HCT116 (cell line): ENCODE measurements around the gene ACYP1. TPM values are rescaled to one million over a fixed set of nuclear protein-coding genes. Genes with fewer than 3 reads are reported as not detected.
A peak's percentile ranks its signal among the peaks of the same experiment; 100 is the strongest.

Experiments
- ATAC-seq: fragments of 200-7000 bp; cut with Tn5 transposase; 2 replicates; pipeline ENCODE4 v1.9.1; 2020; ENCODE audit warnings: mild to moderate bottlenecking, moderate library complexity
- BruUV-seq: library from RNA; stranded (reverse); fragments of 400-500 nt; replicated peaks from 2 replicates; lab custom pipeline; 2021; lab: Mats Ljungman, UMichigan
- CTCF ChIA-PET: fragments of 300-600 bp; sonication (Branson Sonifier 250); formaldehyde crosslinking; loops from one replicate; lab custom pipeline; 2021; ENCODE audit warnings: antibody characterized with exemption; lab: Charles Lee
- POLR2A ChIA-PET: fragments of 300-600, 350-600 bp; sonication (Branson Sonifier 250); formaldehyde crosslinking; loops from one replicate; lab custom pipeline; 2021; ENCODE audit warnings: antibody characterized with exemption; lab: Charles Lee
- RAD21 ChIA-PET, 2 experiments: fragments of 300-600 bp; sonication (Branson Sonifier 250); formaldehyde crosslinking; loops; one replicate each; lab custom pipeline; 2023; ENCODE audit warnings: low total read pairs in 2 of 2; ENCODE audit not compliant: uncharacterized antibody in 2 of 2, unreplicated experiment in 2 of 2, low non-redundant PET in 1 of 2; lab: Charles Lee
- DNase-seq: peaks from one replicate; pipeline ENCODE4 v3.0.0-alpha.2; 2010; ENCODE audit warnings: low read depth, low spot score
- H2AFZ ChIP-seq: fragments of 200-600 bp; shearing (Covaris generic), sonication (generic); 2 replicates; pipeline ENCODE4 v1.6.1; 2017; ENCODE audit warnings: low read depth, mixed run types, mixed read lengths, antibody characterized with exemption, low read length; ENCODE audit not compliant: poor library complexity, severe bottlenecking
- H3K27ac ChIP-seq: 2 replicates; pipeline ENCODE4 v1.5.1; 2012; ENCODE audit warnings: low read depth, low read length
- H3K27me3 ChIP-seq: fragments of 200-600 bp; sonication (generic); 2 replicates; pipeline ENCODE4 v1.6.1; 2016; ENCODE audit warnings: mixed run types, low read length, mixed read lengths; ENCODE audit not compliant: insufficient read depth
- H3K36me3 ChIP-seq, 2 experiments: fragments of 200-500 bp in 1 of 2; fragments of 200-600 bp in 1 of 2; sonication (Bioruptor generic) in 1 of 2; sonication (generic) in 1 of 2; 2 replicates each; pipeline versions ENCODE4 v1.5.1 to v1.6.1; 2014 to 2016; ENCODE audit warnings: low read length in 2 of 2, inconsistent platforms in 1 of 2, mixed read lengths in 1 of 2, mixed run types in 1 of 2; ENCODE audit not compliant: insufficient read depth in 2 of 2, control insufficient read depth in 1 of 2
- H3K4me1 ChIP-seq, 2 experiments: fragments of 200-600 bp in 1 of 2; sonication (generic) in 1 of 2; 2 replicates each; pipeline versions ENCODE4 v1.5.1 to v1.6.1; 2012 to 2017; ENCODE audit warnings: low read length in 2 of 2, inconsistent platforms in 1 of 2, mild to moderate bottlenecking in 1 of 2, mixed read lengths in 1 of 2, mixed run types in 1 of 2, moderate library complexity in 1 of 2; ENCODE audit not compliant: insufficient read depth in 2 of 2, control insufficient read depth in 1 of 2
- H3K4me2 ChIP-seq: fragments of 200-600 bp; sonication (generic); 2 replicates; pipeline ENCODE4 v1.6.1; 2017; ENCODE audit warnings: mixed run types, low read length, mixed read lengths
- H3K4me3 ChIP-seq, 2 experiments: fragments of 200-600 bp in 1 of 2; sonication (generic) in 1 of 2; replicated peaks in 1 of 2; 2 replicates each; pipeline ENCODE4 v1.5.1; 2011 to 2016; ENCODE audit warnings: low read length in 2 of 2, control low read depth in 1 of 2, low read depth in 1 of 2, mild to moderate bottlenecking in 1 of 2, mixed read lengths in 1 of 2, mixed run types in 1 of 2
- H3K79me2 ChIP-seq: fragments of 200-600 bp; sonication (generic); 2 replicates; pipeline ENCODE4 v1.6.1; 2017; ENCODE audit warnings: mild to moderate bottlenecking, mixed run types, low read length, moderate library complexity, mixed read lengths; ENCODE audit not compliant: insufficient read depth
- H3K9ac ChIP-seq: fragments of 200-600 bp; sonication (generic); 2 replicates; pipeline ENCODE4 v1.6.1; 2016; ENCODE audit warnings: low read length, mixed read lengths
- H3K9me2 ChIP-seq: fragments of 200-600 bp; sonication (generic), shearing (Covaris generic); 2 replicates; pipeline ENCODE4 v1.6.1; 2017; ENCODE audit warnings: mixed run types, mild to moderate bottlenecking, moderate library complexity; ENCODE audit not compliant: insufficient read depth
- H3K9me3 ChIP-seq, 2 experiments: fragments of 200-500 bp in 1 of 2; fragments of 200-600 bp in 1 of 2; sonication (Bioruptor generic) in 1 of 2; sonication (generic) in 1 of 2; 2 replicates each; pipeline ENCODE4 v1.6.1; 2014 to 2017; ENCODE audit warnings: low read length in 2 of 2, mixed read lengths in 2 of 2, inconsistent platforms in 1 of 2, low read depth in 1 of 2, mild to moderate bottlenecking in 1 of 2, mixed run types in 1 of 2, moderate library complexity in 1 of 2; ENCODE audit not compliant: control insufficient read depth in 1 of 2, insufficient read depth in 1 of 2
- H4K20me1 ChIP-seq: fragments of 200-600 bp; sonication (generic), shearing (Covaris generic); 2 replicates; pipeline ENCODE4 v1.6.1; 2017; ENCODE audit warnings: mixed run types, mild to moderate bottlenecking, moderate library complexity; ENCODE audit not compliant: insufficient read depth
- CEBPB ChIP-seq: IDR thresholded peaks from 2 replicates; pipeline ENCODE4 v1.6.1; 2012; ENCODE audit warnings: low read depth
- EGR1 ChIP-seq: IDR thresholded peaks from 2 replicates; pipeline ENCODE4 v1.6.1; 2012; ENCODE audit warnings: low read depth
- ELF1 ChIP-seq: IDR thresholded peaks from 2 replicates; pipeline ENCODE4 v1.6.1; 2012; ENCODE audit warnings: low read depth, borderline replicate concordance
- EZH2 ChIP-seq: fragments of 200-600 bp; sonication (generic); IDR thresholded peaks from 2 replicates; pipeline ENCODE4 v1.6.1; 2017; ENCODE audit warnings: antibody characterized with exemption, mixed run types
- POLR2A ChIP-seq: IDR thresholded peaks from 2 replicates; pipeline ENCODE4 v1.7.0; 2011; ENCODE audit warnings: borderline replicate concordance; ENCODE audit not compliant: insufficient read depth, insufficient read length; ENCODE audit errors: extremely low read depth
- REST ChIP-seq: IDR thresholded peaks from 2 replicates; pipeline ENCODE4 v1.6.1; 2012; ENCODE audit warnings: low read depth
- SRF ChIP-seq: IDR thresholded peaks from 2 replicates; pipeline ENCODE4 v1.6.1; 2012; ENCODE audit warnings: low read depth
- TCF7L2 ChIP-seq: IDR thresholded peaks from 2 replicates; pipeline ENCODE4 v1.7.0; 2011; ENCODE audit warnings: borderline replicate concordance, inconsistent platforms; ENCODE audit not compliant: insufficient read depth, insufficient read length; ENCODE audit errors: extremely low read depth
- YY1 ChIP-seq: IDR thresholded peaks from 2 replicates; pipeline ENCODE4 v1.6.1; 2011; ENCODE audit warnings: low read length, low read depth, moderate library complexity, mild to moderate bottlenecking; ENCODE audit not compliant: insufficient replicate concordance; ENCODE audit errors: extremely low read depth
- intact Hi-C: fragments of 100-400 bp; cut with micrococcal nuclease; formaldehyde crosslinking; loops from 2 replicates; pipeline ENCODE4 v1.10.0; 2022
- total RNA-seq: library from RNA; stranded (reverse); gene quantifications from one replicate; pipeline ENCODE4 v1.2.1, GENCODE V29; 2021; ENCODE audit not compliant: unreplicated experiment
- TF ChIP-seq, protein P1 (sequence below), 3 experiments: fragments of 200-600 bp in 1 of 3; sonication (generic) in 1 of 3; IDR thresholded peaks in 2 of 3; conservative IDR thresholded peaks in 1 of 3; 2 replicates each; pipeline ENCODE4 v1.5.1; 2012 to 2017; ENCODE audit warnings: low read depth in 2 of 3, low read length in 2 of 3, antibody characterized with exemption in 1 of 3, borderline replicate concordance in 1 of 3, control low read depth in 1 of 3, mild to moderate bottlenecking in 1 of 3, mixed read lengths in 1 of 3, mixed run types in 1 of 3, moderate library complexity in 1 of 3; ENCODE audit not compliant: insufficient read depth in 1 of 3

The ACYP1 gene
- total RNA-seq, 1 experiment from 2014 or later = 30.7 TPM

DNA sequence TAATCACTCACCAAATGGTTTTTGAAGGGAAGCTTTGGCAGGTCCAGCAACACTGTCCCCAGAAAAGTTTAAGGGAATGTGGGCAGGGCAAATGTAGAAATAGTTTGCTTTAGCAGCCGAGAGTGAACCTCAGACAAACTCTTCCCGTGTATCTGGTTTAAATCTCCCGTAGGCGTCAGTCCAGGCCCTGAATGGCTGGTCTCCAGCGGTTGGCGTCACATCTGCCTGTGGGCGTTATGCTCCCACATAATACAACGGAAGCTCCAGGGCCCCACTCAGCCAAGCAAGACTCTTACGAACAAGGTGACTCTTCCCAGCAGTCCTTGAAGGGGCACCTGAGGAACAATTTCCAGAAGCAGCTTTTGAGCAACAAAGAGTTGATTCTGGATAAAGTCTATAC, 6.6 kb upstream of the ACYP1 start:
- Histone ChIP-seq H3K9ac (no peak overlapping the region), H3K4me2 (no peak overlapping the region), H4K20me1 (no peaks in the 10 kb centered on the region), H3K9me2 (no peaks in the 10 kb centered on the region), H3K79me2 (no peaks in the 10 kb centered on the region), H3K4me1 (peaks cover 11 to 24% of the 10 kb centered on the region in 2 experiments), H3K27ac (no peak overlapping the region), H3K36me3 (no peaks in the 10 kb centered on the region), H3K4me3 (no peak overlapping the region), H3K27me3 (no peaks in the 10 kb centered on the region), H2AFZ (no peak overlapping the region), H3K9me3 (no peaks in the 10 kb centered on the region)
- no TSS peak for BruUV-seq
- TF ChIP-seq SRF (no peak), CEBPB (no peak)
- TF ChIP-seq, protein P1, sequence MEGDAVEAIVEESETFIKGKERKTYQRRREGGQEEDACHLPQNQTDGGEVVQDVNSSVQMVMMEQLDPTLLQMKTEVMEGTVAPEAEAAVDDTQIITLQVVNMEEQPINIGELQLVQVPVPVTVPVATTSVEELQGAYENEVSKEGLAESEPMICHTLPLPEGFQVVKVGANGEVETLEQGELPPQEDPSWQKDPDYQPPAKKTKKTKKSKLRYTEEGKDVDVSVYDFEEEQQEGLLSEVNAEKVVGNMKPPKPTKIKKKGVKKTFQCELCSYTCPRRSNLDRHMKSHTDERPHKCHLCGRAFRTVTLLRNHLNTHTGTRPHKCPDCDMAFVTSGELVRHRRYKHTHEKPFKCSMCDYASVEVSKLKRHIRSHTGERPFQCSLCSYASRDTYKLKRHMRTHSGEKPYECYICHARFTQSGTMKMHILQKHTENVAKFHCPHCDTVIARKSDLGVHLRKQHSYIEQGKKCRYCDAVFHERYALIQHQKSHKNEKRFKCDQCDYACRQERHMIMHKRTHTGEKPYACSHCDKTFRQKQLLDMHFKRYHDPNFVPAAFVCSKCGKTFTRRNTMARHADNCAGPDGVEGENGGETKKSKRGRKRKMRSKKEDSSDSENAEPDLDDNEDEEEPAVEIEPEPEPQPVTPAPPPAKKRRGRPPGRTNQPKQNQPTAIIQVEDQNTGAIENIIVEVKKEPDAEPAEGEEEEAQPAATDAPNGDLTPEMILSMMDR (IDR thresholded peaks at IDR 0.05 in 2 of 3, conservative IDR thresholded peaks at IDR 0.05 in 1 of 3; ENCODE audit: borderline replicate concordance in 1 of 3, insufficient read depth in 1 of 3, low read depth in 2 of 3, low read length in 2 of 3) = no peak
- DNase-seq (no peak), ATAC-seq (no peak)
- RAD21 ChIA-PET = no interaction called here
- CTCF ChIA-PET = interaction anchor here (1.1 kb wide), 1 partner anchor 126 kb away, joined by 3 read pairs; no protein-coding TSS in a partner anchor
- intact Hi-C loops = no loop called here
- POLR2A ChIA-PET = no interaction called here

DNA sequence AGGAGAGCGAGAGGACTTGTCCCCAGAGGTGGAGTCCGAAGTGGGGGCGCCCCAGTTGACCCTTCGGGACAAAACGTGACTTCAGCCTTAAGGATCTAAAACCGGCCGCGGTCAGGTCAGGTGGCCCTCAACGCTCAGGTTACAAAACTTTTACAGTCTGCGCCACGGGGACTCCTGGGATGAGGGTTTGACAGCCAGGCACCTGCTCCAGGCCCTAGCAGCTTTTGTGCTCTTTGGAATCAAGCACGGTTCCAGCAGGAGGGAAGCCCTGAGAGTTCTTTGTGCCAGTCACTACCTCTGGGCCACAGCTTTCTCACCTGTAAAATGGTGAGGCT, 6.0 kb upstream of the ACYP1 start:
- RAD21 ChIA-PET = no interaction called here

More for the DNA sequence above, 6.0 kb upstream of the ACYP1 start:
- Histone ChIP-seq H3K27ac (peak overlapping the region; percentile 0; the same call in 1 of the 2 replicates), H3K4me3 (peak overlapping the region; percentile 52 to 54), H2AFZ (no peak overlapping the region), H3K9ac (peak overlapping the region; percentile 76), H3K4me2 (peak overlapping the region; percentile 81), H3K4me1 (peaks cover 11 to 24% of the 10 kb centered on the region in 2 experiments), H3K27me3 (no peaks in the 10 kb centered on the region), H4K20me1 (no peaks in the 10 kb centered on the region), H3K36me3 (no peaks in the 10 kb centered on the region), H3K9me2 (no peaks in the 10 kb centered on the region), H3K79me2 (no peaks in the 10 kb centered on the region), H3K9me3 (no peaks in the 10 kb centered on the region)
- BruUV-seq = no TSS peak
- DNase-seq (no peak), ATAC-seq (no peak)
- ChIA-PET CTCF (interaction anchor here (0.7 to 1.1 kb wide), 4 partner anchors 125 to 169 kb away, joined by 3 to 4 read pairs (median 3); partner anchors contain the start of gene RPS6KL1), POLR2A (interaction anchor here (0.5 to 0.9 kb wide), 3 partner anchors 20 to 240 kb away, joined by 3 to 4 read pairs (median 3); partner anchors contain the start of gene RPS6KL1)
- intact Hi-C loops = no loop called here
- TF ChIP-seq EZH2 (no peak), SRF (no peak), POLR2A (no peak), YY1 (no peak), REST (no peak), ELF1 (no peak), EGR1 (no peak), TCF7L2 (no peak)
- TF ChIP-seq, protein P1 (IDR thresholded peaks at IDR 0.05 in 2 of 3, conservative IDR thresholded peaks at IDR 0.05 in 1 of 3; ENCODE audit: borderline replicate concordance in 1 of 3, insufficient read depth in 1 of 3, low read depth in 2 of 3, low read length in 2 of 3) = no peak
